GM12801 (cell line): Measurements from ENCODE around the gene DNAH7.

ENCODE experiments used
- TF ChIP-seq, protein P1 (sequence below): IDR thresholded peaks from one replicate; pipeline ENCODE4 v1.5.1; 2011; ENCODE audit warnings: control low read depth; ENCODE audit not compliant: insufficient read length; ENCODE audit errors: extremely low read depth

DNAH7 gene

GRCh38 chr2:195721042-195721441 lies 347.6 kb downstream of the DNAH7 start:
- TF ChIP-seq, protein P1, sequence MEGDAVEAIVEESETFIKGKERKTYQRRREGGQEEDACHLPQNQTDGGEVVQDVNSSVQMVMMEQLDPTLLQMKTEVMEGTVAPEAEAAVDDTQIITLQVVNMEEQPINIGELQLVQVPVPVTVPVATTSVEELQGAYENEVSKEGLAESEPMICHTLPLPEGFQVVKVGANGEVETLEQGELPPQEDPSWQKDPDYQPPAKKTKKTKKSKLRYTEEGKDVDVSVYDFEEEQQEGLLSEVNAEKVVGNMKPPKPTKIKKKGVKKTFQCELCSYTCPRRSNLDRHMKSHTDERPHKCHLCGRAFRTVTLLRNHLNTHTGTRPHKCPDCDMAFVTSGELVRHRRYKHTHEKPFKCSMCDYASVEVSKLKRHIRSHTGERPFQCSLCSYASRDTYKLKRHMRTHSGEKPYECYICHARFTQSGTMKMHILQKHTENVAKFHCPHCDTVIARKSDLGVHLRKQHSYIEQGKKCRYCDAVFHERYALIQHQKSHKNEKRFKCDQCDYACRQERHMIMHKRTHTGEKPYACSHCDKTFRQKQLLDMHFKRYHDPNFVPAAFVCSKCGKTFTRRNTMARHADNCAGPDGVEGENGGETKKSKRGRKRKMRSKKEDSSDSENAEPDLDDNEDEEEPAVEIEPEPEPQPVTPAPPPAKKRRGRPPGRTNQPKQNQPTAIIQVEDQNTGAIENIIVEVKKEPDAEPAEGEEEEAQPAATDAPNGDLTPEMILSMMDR, result no peak

DNA sequence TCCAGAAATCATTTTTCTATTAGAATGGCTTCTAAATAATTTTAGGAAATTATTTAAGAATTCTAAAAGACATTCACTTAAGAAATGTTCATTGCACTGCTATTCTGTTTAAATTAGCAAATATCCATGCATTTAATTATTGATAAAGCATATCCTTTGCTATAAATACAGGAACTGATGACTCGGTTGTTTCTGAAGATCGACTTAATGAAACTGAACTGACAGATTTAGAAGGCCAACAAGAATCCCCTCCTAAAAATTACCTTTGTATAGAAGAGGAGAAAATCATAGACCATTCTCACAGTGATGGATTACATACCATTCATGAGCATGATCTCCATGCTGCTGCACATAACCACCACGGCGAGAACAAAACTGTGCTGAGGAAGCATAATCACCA lies 352.2 kb downstream of the DNAH7 start:
- TF ChIP-seq, protein P1, result no peak

DNA sequence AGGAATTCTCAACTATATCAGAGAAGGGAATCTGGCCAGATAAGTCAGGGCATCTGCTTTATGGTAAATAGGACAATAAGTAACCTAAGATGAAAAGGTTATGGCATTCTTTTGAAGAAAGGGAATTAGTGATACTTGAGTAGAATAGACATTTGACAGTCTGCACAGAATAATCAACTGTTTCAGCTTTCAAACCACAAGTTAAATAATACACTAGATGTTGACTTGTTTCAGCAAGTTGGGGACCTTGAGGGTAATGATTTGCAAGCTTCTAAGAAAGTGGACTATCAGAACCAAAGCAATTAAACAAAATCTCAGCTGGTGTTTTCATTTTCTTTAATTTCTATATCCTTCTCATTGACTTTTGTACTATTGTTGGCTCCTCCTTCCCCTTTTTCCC lies 357.2 kb downstream of the DNAH7 start:
- TF ChIP-seq, protein P1, result no peak

GRCh38 chr2:195709901-195710806 lies 358.5 kb downstream of the DNAH7 start:
- TF ChIP-seq, protein P1, result no peak

DNA sequence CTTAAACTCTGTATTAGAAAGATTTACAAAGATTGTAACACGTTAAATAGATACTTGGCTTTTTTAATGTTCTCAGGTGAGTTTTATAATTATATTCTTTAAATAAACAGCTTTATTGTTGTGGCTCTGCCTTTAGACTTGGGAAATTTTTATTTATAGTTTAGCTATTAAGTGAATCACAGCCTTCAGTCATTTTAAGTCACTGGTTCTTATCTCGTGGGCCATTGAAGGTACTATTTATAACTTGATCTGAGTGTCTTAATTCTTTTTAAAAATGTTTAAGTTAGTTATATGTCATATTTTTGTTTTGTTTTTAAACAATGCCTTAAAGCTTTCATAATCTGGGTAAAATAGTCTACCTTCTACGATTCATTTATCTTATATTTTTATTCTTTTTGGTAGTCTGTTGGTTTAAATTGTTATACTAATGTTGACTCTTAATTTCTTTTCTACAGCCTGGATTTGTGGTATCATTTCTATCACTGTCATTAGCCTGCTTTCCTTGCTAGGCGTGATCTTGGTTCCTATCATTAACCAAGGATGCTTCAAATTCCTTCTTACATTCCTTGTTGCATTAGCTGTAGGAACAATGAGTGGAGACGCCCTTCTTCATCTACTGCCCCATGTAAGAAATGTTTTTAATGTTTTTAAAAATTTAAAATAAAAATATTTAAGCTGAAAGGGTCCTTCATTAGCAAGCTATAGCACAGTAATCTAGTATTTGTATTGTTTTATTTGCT lies 362.3 kb downstream of the DNAH7 start:
- TF ChIP-seq, protein P1, result no peak

GRCh38 chr2:195700480-195700879 lies 368.2 kb downstream of the DNAH7 start:
- TF ChIP-seq, protein P1, result no peak

- TF ChIP-seq, protein P1, result no peak
Observed at GRCh38 chr2:195697681-195698220, 370.9 kb downstream of the DNAH7 start.
